ENCODE measurements around the gene GIPC2.

Gene GIPC2

DNA sequence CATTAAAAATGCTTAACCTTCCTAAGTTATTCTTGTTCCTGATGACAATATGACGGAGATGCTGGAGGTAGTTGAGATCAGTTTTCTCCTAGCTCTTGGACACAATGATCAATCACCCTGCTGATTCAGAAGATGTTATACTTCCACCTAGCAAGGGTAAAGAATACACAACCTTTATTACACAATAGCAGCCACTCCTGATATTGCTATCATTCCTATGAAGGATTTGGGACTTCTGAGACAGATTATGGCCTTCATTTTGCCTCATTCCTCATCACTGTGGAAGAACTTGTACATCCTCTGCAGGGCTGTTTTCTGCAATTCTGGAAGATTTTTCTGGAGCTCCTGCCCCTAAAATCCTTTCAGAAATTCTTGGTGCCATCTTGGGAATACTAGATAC lies 47.8 kb downstream of the GIPC2 start:
- H4K20me1 ChIP-seq (ENCODE audit: control insufficient read depth, insufficient read depth, low read depth, low read length), result no peaks in the 10 kb centered on the region
- no peak overlapping the region for H3K27ac ChIP-seq (ENCODE audit: low read depth, low read length)
- no peaks in the 10 kb centered on the region for H3K79me2 ChIP-seq (ENCODE audit: control insufficient read depth, low read length)
- H3K4me3 ChIP-seq (ENCODE audit: low read length), result no peak overlapping the region
- no peaks in the 10 kb centered on the region for H3F3A ChIP-seq (ENCODE audit: control insufficient read depth, insufficient read depth)
- peaks cover 8% of the 10 kb centered on the region; the same call in 1 of the 2 replicates for H3K27me3 ChIP-seq (ENCODE audit: control insufficient read depth, low read length)
- no peaks in the 10 kb centered on the region for H3K4me1 ChIP-seq (ENCODE audit: control insufficient read depth, low read length)
- TF ChIP-seq, protein P1, sequence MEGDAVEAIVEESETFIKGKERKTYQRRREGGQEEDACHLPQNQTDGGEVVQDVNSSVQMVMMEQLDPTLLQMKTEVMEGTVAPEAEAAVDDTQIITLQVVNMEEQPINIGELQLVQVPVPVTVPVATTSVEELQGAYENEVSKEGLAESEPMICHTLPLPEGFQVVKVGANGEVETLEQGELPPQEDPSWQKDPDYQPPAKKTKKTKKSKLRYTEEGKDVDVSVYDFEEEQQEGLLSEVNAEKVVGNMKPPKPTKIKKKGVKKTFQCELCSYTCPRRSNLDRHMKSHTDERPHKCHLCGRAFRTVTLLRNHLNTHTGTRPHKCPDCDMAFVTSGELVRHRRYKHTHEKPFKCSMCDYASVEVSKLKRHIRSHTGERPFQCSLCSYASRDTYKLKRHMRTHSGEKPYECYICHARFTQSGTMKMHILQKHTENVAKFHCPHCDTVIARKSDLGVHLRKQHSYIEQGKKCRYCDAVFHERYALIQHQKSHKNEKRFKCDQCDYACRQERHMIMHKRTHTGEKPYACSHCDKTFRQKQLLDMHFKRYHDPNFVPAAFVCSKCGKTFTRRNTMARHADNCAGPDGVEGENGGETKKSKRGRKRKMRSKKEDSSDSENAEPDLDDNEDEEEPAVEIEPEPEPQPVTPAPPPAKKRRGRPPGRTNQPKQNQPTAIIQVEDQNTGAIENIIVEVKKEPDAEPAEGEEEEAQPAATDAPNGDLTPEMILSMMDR (IDR thresholded peaks at IDR 0.05; ENCODE audit: low read depth, low read length, poor library complexity, severe bottlenecking), result no peak
- TF ChIP-seq EZH2phosphoT487 (IDR thresholded peaks at IDR 0.05; ENCODE audit: borderline replicate concordance, low read length), result no peak
- no peaks in the 10 kb centered on the region for H3K36me3 ChIP-seq (ENCODE audit: control insufficient read depth, low read length)
- H3K4me2 ChIP-seq (ENCODE audit: low read length), result no peak overlapping the region
- H3K9me2 ChIP-seq (replicated peaks; ENCODE audit: control insufficient read depth, low read length), result no peaks in the 10 kb centered on the region
- no peaks in the 10 kb centered on the region for H3K9me3 ChIP-seq (ENCODE audit: control insufficient read depth, insufficient read depth, low read length)

DNA sequence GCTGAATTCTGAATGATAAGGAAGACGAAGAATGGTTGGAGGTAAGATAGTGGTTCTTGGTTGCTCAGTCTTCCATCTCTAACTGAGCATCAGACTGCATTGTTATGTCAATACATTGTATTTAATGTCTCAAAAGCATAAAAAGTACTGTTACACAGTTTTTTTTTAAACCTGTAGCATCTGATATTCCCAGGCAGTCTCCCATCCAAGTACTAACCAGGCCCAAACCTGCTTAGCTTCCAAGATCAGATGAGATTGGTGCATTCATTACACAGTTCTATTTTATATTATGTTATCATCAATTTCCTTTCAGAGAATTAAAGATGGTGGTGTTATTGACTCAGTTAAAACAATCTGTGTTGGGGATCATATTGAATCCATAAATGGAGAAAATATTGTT lies 48.9 kb downstream of the GIPC2 start:
- H3K27me3 ChIP-seq (ENCODE audit: control insufficient read depth, low read length), result peaks cover 8% of the 10 kb centered on the region; the same call in 1 of the 2 replicates
- H3K36me3 ChIP-seq (ENCODE audit: control insufficient read depth, low read length), result no peaks in the 10 kb centered on the region
- H3K27ac ChIP-seq (ENCODE audit: low read depth, low read length), result no peak overlapping the region
- no peak overlapping the region for H3K4me2 ChIP-seq (ENCODE audit: low read length)
- H3F3A ChIP-seq (ENCODE audit: control insufficient read depth, insufficient read depth), result no peaks in the 10 kb centered on the region
- H3K4me3 ChIP-seq (ENCODE audit: low read length), result no peak overlapping the region
- H3K4me1 ChIP-seq (ENCODE audit: control insufficient read depth, low read length), result no peaks in the 10 kb centered on the region
- H3K9me3 ChIP-seq (ENCODE audit: control insufficient read depth, insufficient read depth, low read length), result no peaks in the 10 kb centered on the region
- no peaks in the 10 kb centered on the region for H3K79me2 ChIP-seq (ENCODE audit: control insufficient read depth, low read length)
- TF ChIP-seq EZH2phosphoT487 (IDR thresholded peaks at IDR 0.05; ENCODE audit: borderline replicate concordance, low read length), result no peak
- TF ChIP-seq, protein P1 (IDR thresholded peaks at IDR 0.05; ENCODE audit: low read depth, low read length, poor library complexity, severe bottlenecking), result no peak
- H4K20me1 ChIP-seq (ENCODE audit: control insufficient read depth, insufficient read depth, low read depth, low read length), result no peaks in the 10 kb centered on the region
- no peaks in the 10 kb centered on the region for H3K9me2 ChIP-seq (replicated peaks; ENCODE audit: control insufficient read depth, low read length)

DNA sequence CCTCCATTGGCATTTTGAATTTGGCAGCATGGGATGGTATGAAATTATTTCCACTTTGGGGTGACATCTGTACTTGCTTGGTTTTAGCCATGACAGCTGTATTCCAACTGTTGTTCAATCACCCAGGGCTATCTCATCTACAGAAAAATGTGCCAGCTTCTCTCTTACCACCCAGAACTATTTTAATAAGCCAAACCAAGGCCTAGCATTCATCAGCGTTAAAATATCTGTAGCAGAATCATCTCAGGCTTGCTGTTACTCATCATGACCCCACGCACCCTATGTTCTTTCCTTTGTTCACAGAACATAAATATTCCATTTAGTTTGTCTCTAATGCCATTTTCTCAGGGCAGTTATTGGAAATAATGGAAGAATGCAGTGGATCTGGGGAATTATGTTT lies 49.8 kb downstream of the GIPC2 start:
- no peak for TF ChIP-seq EZH2phosphoT487 (IDR thresholded peaks at IDR 0.05; ENCODE audit: borderline replicate concordance, low read length)
- TF ChIP-seq, protein P1 (IDR thresholded peaks at IDR 0.05; ENCODE audit: low read depth, low read length, poor library complexity, severe bottlenecking), result no peak
- Histone ChIP-seq H3K4me1 (ENCODE audit: control insufficient read depth, low read length) (no peaks in the 10 kb centered on the region), H3K9me2 (replicated peaks; ENCODE audit: control insufficient read depth, low read length) (no peaks in the 10 kb centered on the region), H3K4me3 (ENCODE audit: low read length) (no peak overlapping the region), H3K4me2 (ENCODE audit: low read length) (no peak overlapping the region), H3K27ac (ENCODE audit: low read depth, low read length) (no peak overlapping the region), H3K27me3 (ENCODE audit: control insufficient read depth, low read length) (peaks cover 8% of the 10 kb centered on the region; the same call in 1 of the 2 replicates), H3F3A (ENCODE audit: control insufficient read depth, insufficient read depth) (no peaks in the 10 kb centered on the region), H4K20me1 (ENCODE audit: control insufficient read depth, insufficient read depth, low read depth, low read length) (no peaks in the 10 kb centered on the region), H3K79me2 (ENCODE audit: control insufficient read depth, low read length) (no peaks in the 10 kb centered on the region), H3K9me3 (ENCODE audit: control insufficient read depth, insufficient read depth, low read length) (no peaks in the 10 kb centered on the region), H3K36me3 (ENCODE audit: control insufficient read depth, low read length) (no peaks in the 10 kb centered on the region)
